Measurements from ENCODE around the gene MSX2. TPM values are rescaled to one million over a fixed set of nuclear protein-coding genes. Genes with fewer than 3 reads are reported as not detected.

MSX2 gene
- total and polyA plus RNA-seq, 9 of the 15 experiments (the other 6 are each of a cell fraction or from before 2014, with no cell fraction given) = not detected

GRCh38 chr5:174714751-174715150, 9.6 kb upstream of the MSX2 start:
- FAIRE-seq = no peak
- POLR2A ChIA-PET = no interaction called here

More at GRCh38 chr5:174714751-174715150, 9.6 kb upstream of the MSX2 start:
- Histone ChIP-seq H3K27ac (ENCODE audit: extremely low read depth, low read depth, low read length) (no peak overlapping the region), H3K4me3 (no peak overlapping the region), H2AFZ (ENCODE audit: low read depth, low read length) (no peak overlapping the region), H3K4me1 (replicated peaks in 1 of 2; ENCODE audit: control insufficient read depth in 2 of 2, insufficient read depth in 2 of 2, low read length in 2 of 2) (no peaks in the 10 kb centered on the region), H3K9me1 (ENCODE audit: control insufficient read depth, insufficient read depth, low read length) (no peaks in the 10 kb centered on the region), H3K36me3 (ENCODE audit: control insufficient read depth, insufficient read depth, low read length) (no peaks in the 10 kb centered on the region), H3K4me2 (ENCODE audit: insufficient read depth, low read length) (no peak overlapping the region), H4K20me1 (replicated peaks; ENCODE audit: control insufficient read depth, insufficient read depth, low read length) (no peaks in the 10 kb centered on the region; the same call in 1 of the 2 replicates), H3K9me3 (replicated peaks; ENCODE audit: control insufficient read depth, insufficient read depth, low read depth, low read length) (no peaks in the 10 kb centered on the region), H3K9ac (ENCODE audit: insufficient read depth in 1 of 2, low read depth in 2 of 2, low read length in 2 of 2) (no peak overlapping the region), H3K79me2 (ENCODE audit: control insufficient read depth, insufficient read depth, low read length) (no peaks in the 10 kb centered on the region), H3K27me3 (ENCODE audit: control insufficient read depth in 2 of 2, insufficient read depth in 2 of 2, low read length in 2 of 2) (peaks cover 16 to 29% of the 10 kb centered on the region in 2 experiments; a peak in 4 of 5 replicates)
- ATAC-seq (no peak), DNase-seq (ENCODE audit: extremely low read depth in 1 of 4, low spot score in 3 of 4) (no peak)
- in situ Hi-C loops (cut with MboI) (no loop called here), intact Hi-C loops (cut with micrococcal nuclease) (no loop called here)
- no peak for TF ChIP-seq ZNF212 (CRISPR knock-in tag; IDR thresholded peaks at IDR 0.05)
- TF ChIP-seq PKNOX1 (IDR thresholded peaks at IDR 0.05) = no peak
- no peak for TF ChIP-seq SMARCC2 (IDR thresholded peaks at IDR 0.05; ENCODE audit: low read depth)
- no peak for TF ChIP-seq KLF10 (CRISPR knock-in tag; IDR thresholded peaks at IDR 0.05)
- no peak for TF ChIP-seq ARNT (IDR thresholded peaks at IDR 0.05)
- TF ChIP-seq SIN3A (IDR thresholded peaks at IDR 0.05; ENCODE audit: borderline replicate concordance in 2 of 2, control insufficient read depth in 1 of 2, low read depth in 2 of 2, low read length in 2 of 2) = no peak
- no peak for TF ChIP-seq ZNF639 (CRISPR knock-in tag; conservative IDR thresholded peaks at IDR 0.05 in 1 of 2, IDR thresholded peaks at IDR 0.05 in 1 of 2)
- no peak for TF ChIP-seq ZBTB7A (IDR thresholded peaks at IDR 0.05; ENCODE audit: borderline replicate concordance, control insufficient read depth, low read depth, low read length)
- TF ChIP-seq NUFIP1 (IDR thresholded peaks at IDR 0.05; ENCODE audit: partially characterized antibody) = no peak
- TF ChIP-seq JUNB (CRISPR knock-in tag; conservative IDR thresholded peaks at IDR 0.05) = no peak
- TF ChIP-seq, protein P1, sequence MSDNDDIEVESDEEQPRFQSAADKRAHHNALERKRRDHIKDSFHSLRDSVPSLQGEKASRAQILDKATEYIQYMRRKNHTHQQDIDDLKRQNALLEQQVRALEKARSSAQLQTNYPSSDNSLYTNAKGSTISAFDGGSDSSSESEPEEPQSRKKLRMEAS (CRISPR knock-in tag; IDR thresholded peaks at IDR 0.05) = no peak
- CTCF ChIA-PET (ENCODE audit: low intra/inter-chr PET ratio) = no interaction called here
- no TSS peak for BruUV-seq (replicated peaks)
